Neuronal stem cell (in vitro differentiated cells): Measurements from ENCODE around the gene APP.

ENCODE experiments used
- DNase-seq: peaks from one replicate; pipeline ENCODE4 v3.0.0-alpha.2; 2013; ENCODE audit warnings: low spot score
- H2AFZ ChIP-seq: one replicate; pipeline ENCODE4 v1.6.1; 2013; ENCODE audit warnings: mild to moderate bottlenecking, low read length, inconsistent platforms
- H2AK5ac ChIP-seq: 2 replicates; pipeline ENCODE4 v1.6.1; 2013; ENCODE audit warnings: low read depth, mild to moderate bottlenecking, inconsistent platforms, low read length, moderate library complexity, mixed read lengths
- H2BK120ac ChIP-seq: 2 replicates; pipeline ENCODE4 v1.6.1; 2013; ENCODE audit warnings: low read depth, mild to moderate bottlenecking, inconsistent platforms, low read length, moderate library complexity, mixed read lengths
- H2BK12ac ChIP-seq: one replicate; pipeline ENCODE4 v1.6.1; 2013; ENCODE audit warnings: low read length, inconsistent platforms
- H2BK15ac ChIP-seq: 2 replicates; pipeline ENCODE4 v1.6.1; 2013; ENCODE audit warnings: mild to moderate bottlenecking, low read length, inconsistent platforms, mixed read lengths
- H2BK5ac ChIP-seq: one replicate; pipeline ENCODE4 v1.6.1; 2013; ENCODE audit warnings: inconsistent platforms, mild to moderate bottlenecking, low read length, moderate library complexity
- H3K14ac ChIP-seq: one replicate; pipeline ENCODE4 v1.6.1; 2013; ENCODE audit warnings: low read length, inconsistent platforms
- H3K18ac ChIP-seq: 2 replicates; pipeline ENCODE4 v1.6.1; 2013; ENCODE audit warnings: low read length, inconsistent platforms
- H3K23ac ChIP-seq: 2 replicates; pipeline ENCODE4 v1.6.1; 2013; ENCODE audit warnings: low read depth, mild to moderate bottlenecking, mixed read lengths, low read length, inconsistent platforms; ENCODE audit not compliant: poor library complexity
- H3K27ac ChIP-seq: replicated peaks from 3 replicates; pipeline ENCODE4 v1.5.1; 2013; ENCODE audit warnings: low read length, inconsistent platforms
- H3K27me3 ChIP-seq, 3 experiments: 2 replicates each; pipeline ENCODE4 v1.6.1; 2013; ENCODE audit warnings: low read length in 3 of 3, mild to moderate bottlenecking in 2 of 3, inconsistent platforms in 1 of 3, low read depth in 1 of 3, mixed read lengths in 1 of 3, moderate library complexity in 1 of 3; ENCODE audit not compliant: control insufficient read depth in 3 of 3, insufficient read depth in 3 of 3
- H3K36me3 ChIP-seq, 2 donors: replicated peaks in 1 of 2; 2 replicates each; pipeline ENCODE4 v1.6.1; 2013; ENCODE audit warnings: low read length in 2 of 2; ENCODE audit not compliant: control insufficient read depth in 2 of 2, insufficient read depth in 2 of 2
- H3K4ac ChIP-seq: 2 replicates; pipeline ENCODE4 v1.6.1; 2013; ENCODE audit warnings: inconsistent platforms, mild to moderate bottlenecking, low read length, moderate library complexity
- H3K4me1 ChIP-seq, 2 donors: 1 replicate in 1 of 2; 2 replicates in 1 of 2; pipeline ENCODE4 v1.6.1; 2013; ENCODE audit warnings: low read length in 2 of 2, low read depth in 1 of 2; ENCODE audit not compliant: control insufficient read depth in 2 of 2, insufficient read depth in 1 of 2
- H3K4me2 ChIP-seq: one replicate; pipeline ENCODE4 v1.6.1; 2013; ENCODE audit warnings: mild to moderate bottlenecking, low read length, inconsistent platforms; ENCODE audit not compliant: insufficient read depth, poor library complexity, severe bottlenecking
- H3K4me3 ChIP-seq, 2 donors: 2 replicates each; pipeline ENCODE4 v1.5.1; 2013; ENCODE audit warnings: low read length in 2 of 2, mild to moderate bottlenecking in 2 of 2, inconsistent platforms in 1 of 2, moderate library complexity in 1 of 2
- H3K79me1 ChIP-seq: one replicate; pipeline ENCODE4 v1.6.1; 2013; ENCODE audit warnings: low read depth, mild to moderate bottlenecking, inconsistent platforms, low read length, moderate library complexity
- H3K9ac ChIP-seq: one replicate; pipeline ENCODE4 v1.6.1; 2013; ENCODE audit warnings: mild to moderate bottlenecking, low read depth, low read length, inconsistent platforms; ENCODE audit not compliant: poor library complexity
- H3K9me3 ChIP-seq, 2 donors: replicated peaks in 1 of 2; 2 replicates each; pipeline versions ENCODE3 to v1.6.1; 2013; ENCODE audit warnings: low read length in 2 of 2, mild to moderate bottlenecking in 2 of 2, inconsistent platforms in 1 of 2, low read depth in 1 of 2, mixed read lengths in 1 of 2, moderate library complexity in 1 of 2; ENCODE audit not compliant: control insufficient read depth in 2 of 2, insufficient read depth in 1 of 2
- H4K8ac ChIP-seq: one replicate; pipeline ENCODE4 v1.6.1; 2013; ENCODE audit warnings: low read depth, mild to moderate bottlenecking, inconsistent platforms, low read length, moderate library complexity
- H4K91ac ChIP-seq: one replicate; pipeline ENCODE4 v1.6.1; 2013; ENCODE audit warnings: low read length, low read depth, mild to moderate bottlenecking, inconsistent platforms; ENCODE audit not compliant: poor library complexity
- WGBS, 2 donors: extraction: QIAGEN DNeasy Blood & Tissue Kit; methylation state at CpG; one replicate each; pipeline ENCODE4 v1.1.7; 2013; ENCODE audit warnings: missing lambda C conversion rate in 2 of 2, mixed read lengths in 1 of 2; ENCODE audit not compliant: insufficient read length in 2 of 2, insufficient replicate concordance in 1 of 2; ENCODE audit errors: extremely low coverage in 2 of 2; 5-methylcytosine and 5-hydroxymethylcytosine counted together

Gene APP

DNA sequence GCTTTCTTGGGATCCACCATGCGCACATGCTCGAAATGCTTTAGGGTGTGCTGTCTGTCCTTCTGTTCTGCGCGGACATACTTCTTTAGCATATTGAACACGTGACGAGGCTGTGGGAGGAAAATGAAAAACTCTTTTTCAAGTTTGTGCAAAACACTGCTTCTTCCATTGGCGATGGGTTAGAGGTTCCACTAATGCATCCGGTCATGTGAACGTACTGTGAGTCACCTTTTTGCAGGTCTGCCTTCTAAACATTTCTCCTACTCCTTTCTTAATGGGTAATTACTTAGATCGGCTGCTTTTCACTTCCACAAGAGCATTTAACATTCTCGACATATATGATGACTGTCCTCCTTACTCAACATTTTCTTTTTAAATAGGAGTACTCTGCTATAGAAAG is 214.9 kb downstream of the APP start:
- Histone ChIP-seq H3K27ac (no peak overlapping the region), H2BK120ac (no peak overlapping the region), H3K4me1 (peaks cover 2 to 4% of the 10 kb centered on the region in 2 donors), H3K23ac (no peak overlapping the region), H3K9me3 (no peaks in the 10 kb centered on the region), H2AFZ (no peak overlapping the region), H3K4me3 (no peak overlapping the region), H2BK12ac (no peak overlapping the region), H3K4ac (no peak overlapping the region), H3K9ac (no peak overlapping the region), H3K27me3 (no peaks in the 10 kb centered on the region), H2AK5ac (no peak overlapping the region), H2BK15ac (no peak overlapping the region), H3K79me1 (no peaks in the 10 kb centered on the region), H3K18ac (no peak overlapping the region), H3K36me3 (peaks cover 10 to 84% of the 10 kb centered on the region in 2 donors), H4K8ac (no peak overlapping the region), H3K14ac (no peak overlapping the region), H4K91ac (no peak overlapping the region), H2BK5ac (no peak overlapping the region), H3K4me2 (no peak overlapping the region)
- no CpG with 5 or more reads among the region's 11 CpGs for WGBS, 2 donors
- no peak for DNase-seq

- Histone ChIP-seq H2AFZ (no peak overlapping the region), H2BK15ac (no peak overlapping the region), H4K8ac (no peak overlapping the region), H2AK5ac (no peak overlapping the region), H3K23ac (no peak overlapping the region), H3K4me3 (no peak overlapping the region), H2BK120ac (no peak overlapping the region), H3K18ac (no peak overlapping the region), H2BK5ac (no peak overlapping the region), H3K36me3 (peaks cover 8 to 87% of the 10 kb centered on the region in 2 donors), H3K27me3 (no peaks in the 10 kb centered on the region), H2BK12ac (no peak overlapping the region), H3K4me1 (peaks cover 2% of the 10 kb centered on the region in 2 donors), H4K91ac (no peak overlapping the region), H3K79me1 (no peaks in the 10 kb centered on the region), H3K4me2 (no peak overlapping the region), H3K9ac (no peak overlapping the region), H3K4ac (no peak overlapping the region), H3K27ac (no peak overlapping the region), H3K14ac (no peak overlapping the region), H3K9me3 (no peaks in the 10 kb centered on the region)
- DNase-seq, result no peak
- no CpG with 5 or more reads among the region's 2 CpGs for WGBS, 2 donors
Observed at GRCh38 chr21:25953659-25954058, 216.9 kb downstream of the APP start.

DNA sequence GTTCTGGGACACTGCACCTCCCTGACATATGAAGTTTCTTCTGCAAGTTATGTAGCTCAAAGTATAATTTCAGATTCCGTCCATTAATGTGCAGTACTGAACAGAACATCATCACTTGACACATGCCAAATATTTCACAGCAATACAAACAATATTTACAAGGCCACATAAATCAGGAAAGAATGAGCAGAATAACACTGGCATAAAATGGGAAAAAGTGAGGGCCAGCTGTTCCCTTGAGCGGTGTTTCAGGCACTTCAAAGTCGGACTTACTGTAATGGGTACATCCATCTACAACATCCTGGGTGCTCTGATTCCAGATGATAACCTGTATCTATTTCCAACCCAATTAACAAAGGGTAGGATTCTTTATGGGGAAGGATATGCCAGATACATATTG is 217.4 kb downstream of the APP start:
- no peak overlapping the region for H2AFZ ChIP-seq
- no peak overlapping the region for H3K23ac ChIP-seq
- no peak overlapping the region for H2BK12ac ChIP-seq
- DNase-seq, result no peak
- no peak overlapping the region for H3K4ac ChIP-seq
- H4K8ac ChIP-seq, result no peak overlapping the region
- H3K9me3 ChIP-seq, result no peaks in the 10 kb centered on the region
- no peak overlapping the region for H3K4me3 ChIP-seq
- no peak overlapping the region for H2BK120ac ChIP-seq
- H3K27ac ChIP-seq, result no peak overlapping the region
- H2BK5ac ChIP-seq, result no peak overlapping the region
- H3K36me3 ChIP-seq, result peaks cover 7 to 84% of the 10 kb centered on the region in 2 donors
- no peaks in the 10 kb centered on the region for H3K79me1 ChIP-seq
- no peak overlapping the region for H2AK5ac ChIP-seq
- H3K9ac ChIP-seq, result no peak overlapping the region
- no peak overlapping the region for H3K18ac ChIP-seq
- WGBS, 2 donors, result no CpG with 5 or more reads among the region's 3 CpGs
- peaks cover 2% of the 10 kb centered on the region in 2 donors for H3K4me1 ChIP-seq
- H3K14ac ChIP-seq, result no peak overlapping the region
- no peaks in the 10 kb centered on the region for H3K27me3 ChIP-seq
- no peak overlapping the region for H2BK15ac ChIP-seq
- no peak overlapping the region for H4K91ac ChIP-seq
- H3K4me2 ChIP-seq, result no peak overlapping the region

DNA sequence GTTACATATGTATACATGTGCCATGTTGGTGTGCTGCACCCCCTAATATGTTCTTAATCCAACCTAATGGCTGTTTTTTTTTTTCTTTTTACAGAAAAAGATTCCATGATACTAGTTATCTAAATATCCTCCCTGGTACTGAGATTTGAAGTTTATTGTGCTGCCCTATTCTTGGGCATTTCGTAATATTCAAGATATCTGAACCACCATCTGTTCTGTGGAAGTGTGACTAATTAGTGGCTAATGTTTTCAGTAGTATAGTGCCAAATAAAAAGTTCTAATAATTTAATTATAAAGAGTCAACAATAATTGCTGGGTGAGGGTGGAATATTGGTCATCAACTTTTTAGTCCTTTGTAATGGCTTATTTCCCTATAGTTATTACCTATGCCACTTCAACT is 218.3 kb downstream of the APP start:
- Histone ChIP-seq H2BK5ac (no peak overlapping the region), H3K36me3 (peaks cover 7 to 79% of the 10 kb centered on the region in 2 donors)
- no peak for DNase-seq

More for the DNA sequence above, 218.3 kb downstream of the APP start:
- Histone ChIP-seq H4K91ac (no peak overlapping the region), H3K27ac (no peak overlapping the region), H3K4ac (no peak overlapping the region), H2BK12ac (no peak overlapping the region), H3K14ac (no peak overlapping the region), H3K27me3 (no peaks in the 10 kb centered on the region), H2BK120ac (no peak overlapping the region), H3K18ac (no peak overlapping the region), H3K4me3 (no peak overlapping the region), H3K4me2 (no peak overlapping the region), H4K8ac (no peak overlapping the region), H2AFZ (no peak overlapping the region), H3K9me3 (no peaks in the 10 kb centered on the region), H3K9ac (no peak overlapping the region), H3K79me1 (no peaks in the 10 kb centered on the region), H2AK5ac (no peak overlapping the region), H3K4me1 (peaks cover 2% of the 10 kb centered on the region in 2 donors), H2BK15ac (no peak overlapping the region), H3K23ac (no peak overlapping the region)
- WGBS, 2 donors, result no CpG with 5 or more reads among the region's 1 CpG
